ENCODE measurements around the gene PLCG2. TPM values are rescaled to one million over a fixed set of nuclear protein-coding genes. Genes with fewer than 3 reads are reported as not detected.

PLCG2 gene
- total and polyA plus RNA-seq, 2 of the 8 experiments (the other 6 are each of a cell fraction or from before 2014, with no cell fraction given): 6.1 to 6.9 TPM

- TF ChIP-seq CHD7 (IDR thresholded peaks at IDR 0.05; ENCODE audit: insufficient replicate concordance, low read length) (no peak), EZH2 (IDR thresholded peaks at IDR 0.05; ENCODE audit: low read depth, low read length, severe bottlenecking) (no peak), SP4 (IDR thresholded peaks at IDR 0.05; ENCODE audit: low read length) (no peak)
Measured at GRCh38 chr16:81786321-81786720, 7.2 kb downstream of the PLCG2 start (continued).
